Activated CD8-positive, alpha-beta T cell treated with anti-CD3 and anti-CD28 coated beads for 36 hours (primary cell): ENCODE results near the gene CNNM1. TPM values are rescaled to one million over a fixed set of nuclear protein-coding genes. Genes with fewer than 3 reads are reported as not detected.

Source experiments
- ATAC-seq: fragments of 200-7000 bp; cut with Tn5 transposase; one replicate; pipeline ENCODE4 v1.10.0; 2021; ENCODE audit warnings: mild to moderate bottlenecking, moderate library complexity
- CTCF ChIA-PET: fragments of 350-600 bp; sonication (Branson Sonifier 250); formaldehyde crosslinking; loops from one replicate; lab custom pipeline; 2021; ENCODE audit warnings: antibody characterized with exemption; lab: Charles Lee
- POLR2A ChIA-PET: fragments of 350-600 bp; sonication (Branson Sonifier 250); formaldehyde crosslinking; loops from one replicate; lab custom pipeline; 2021; ENCODE audit warnings: antibody characterized with exemption; lab: Charles Lee
- DNase-seq: peaks from one replicate; pipeline ENCODE4 v3.0.0-alpha.2; 2020
- H3K27ac Mint-ChIP-seq: one replicate; pipeline ENCODE4 v1.8.0; 2021; ENCODE audit warnings: mild to moderate bottlenecking, mixed read lengths
- H3K27me3 Mint-ChIP-seq: one replicate; pipeline ENCODE4 v1.8.0; 2021; ENCODE audit warnings: mixed read lengths
- H3K36me3 Mint-ChIP-seq: one replicate; pipeline ENCODE4 v1.8.0; 2021; ENCODE audit warnings: low read depth, mixed read lengths
- H3K4me1 Mint-ChIP-seq: one replicate; pipeline ENCODE4 v1.8.0; 2021; ENCODE audit warnings: low read depth, mixed read lengths
- H3K4me3 Mint-ChIP-seq: one replicate; pipeline ENCODE4 v1.8.0; 2021; ENCODE audit warnings: mild to moderate bottlenecking, moderate library complexity, mixed read lengths
- H3K9me3 Mint-ChIP-seq: one replicate; pipeline ENCODE4 v1.8.0; 2021; ENCODE audit warnings: mixed read lengths
- CTCF ChIP-seq: fragments of 200-600 bp; IDR thresholded peaks from one replicate; pipeline ENCODE4 v1.8.0; 2022; ENCODE audit warnings: antibody characterized with exemption, mild to moderate bottlenecking
- intact Hi-C: fragments of 100-400 bp; cut with micrococcal nuclease; formaldehyde crosslinking; loops from one replicate; pipeline ENCODE4 v1.10.0; 2022
- total RNA-seq, 2 experiments: library from RNA; stranded (reverse); gene quantifications; one replicate each; pipeline ENCODE4 v1.2.3, GENCODE V29; 2021

The CNNM1 gene
- total RNA-seq, 2 experiments from 2014 or later: 0.83 to 1.2 TPM

DNA sequence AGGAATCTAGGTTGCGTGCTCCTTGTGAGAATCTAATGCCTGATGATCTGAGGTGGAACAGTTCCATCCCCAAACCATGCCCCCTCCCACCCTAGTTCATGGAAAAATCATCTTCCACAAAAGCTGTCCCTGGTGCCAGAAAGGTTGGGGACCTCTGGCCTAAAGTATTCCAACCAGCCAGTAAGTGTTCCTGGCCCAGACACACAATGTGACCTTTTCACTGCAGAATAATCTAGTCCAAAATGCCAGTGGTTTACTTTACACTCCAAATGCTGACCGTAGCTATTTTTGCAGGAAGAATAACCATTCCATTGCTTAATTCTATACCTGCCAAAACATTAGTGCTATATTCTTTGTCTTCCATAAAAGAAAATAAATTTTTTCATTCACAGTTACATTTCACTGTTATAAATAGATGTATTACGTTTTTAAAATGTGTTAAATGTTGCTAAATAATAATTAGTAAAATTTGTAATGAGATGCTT, 10.4 kb downstream of the CNNM1 start:
- POLR2A ChIA-PET: no interaction called here
- no peak overlapping the region for H3K27ac Mint-ChIP-seq

GRCh38 chr10:99340650-99341049, 11.5 kb downstream of the CNNM1 start:
- Mint-ChIP-seq H3K4me1 (no peaks in the 10 kb centered on the region), H3K36me3 (no peaks in the 10 kb centered on the region), H3K9me3 (no peaks in the 10 kb centered on the region), H3K27ac (no peak overlapping the region), H3K4me3 (no peak overlapping the region), H3K27me3 (peaks cover 5% of the 10 kb centered on the region)
- POLR2A ChIA-PET: no interaction called here
- CTCF ChIA-PET: no interaction called here
- intact Hi-C loops: no loop called here
- TF ChIP-seq CTCF: no peak
- DNase-seq (no peak), ATAC-seq (no peak)

More for the DNA sequence above, 10.4 kb downstream of the CNNM1 start:
- H3K36me3 Mint-ChIP-seq: no peaks in the 10 kb centered on the region
- intact Hi-C loops: no loop called here
- ATAC-seq (no peak), DNase-seq (no peak)
- no peaks in the 10 kb centered on the region for H3K9me3 Mint-ChIP-seq
- TF ChIP-seq CTCF: no peak
- CTCF ChIA-PET: no interaction called here
- H3K27me3 Mint-ChIP-seq: peaks cover 5% of the 10 kb centered on the region
- H3K4me1 Mint-ChIP-seq: no peaks in the 10 kb centered on the region
- H3K4me3 Mint-ChIP-seq: no peak overlapping the region

DNA sequence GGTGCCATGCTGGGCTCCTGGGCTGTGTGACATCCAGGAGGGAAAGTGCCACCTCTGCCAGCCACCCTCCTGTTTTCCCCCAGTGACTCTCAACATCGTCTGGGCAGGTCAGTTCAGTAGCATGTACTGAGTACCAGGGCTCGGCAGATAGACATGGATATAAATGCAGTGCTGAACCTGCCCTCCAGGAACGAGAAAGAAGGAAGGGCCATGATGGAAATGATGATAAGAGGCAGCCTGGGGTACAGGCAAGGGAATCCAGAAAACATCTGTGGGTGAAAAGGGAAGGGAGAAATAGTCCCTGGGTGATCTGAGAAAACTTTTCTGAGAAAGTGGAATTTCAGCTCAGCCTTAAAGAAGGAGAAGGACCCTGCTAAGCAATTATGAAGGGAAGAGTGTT, 12.1 kb downstream of the CNNM1 start:
- DNase-seq: no peak
- no peak for TF ChIP-seq CTCF
- H3K4me3 Mint-ChIP-seq: no peak overlapping the region
- H3K4me1 Mint-ChIP-seq: no peaks in the 10 kb centered on the region
- CTCF ChIA-PET: no interaction called here
- H3K27ac Mint-ChIP-seq: no peak overlapping the region
- ATAC-seq: no peak
- intact Hi-C loops: no loop called here
- H3K27me3 Mint-ChIP-seq: peaks cover 4% of the 10 kb centered on the region
- POLR2A ChIA-PET: no interaction called here
- no peaks in the 10 kb centered on the region for H3K36me3 Mint-ChIP-seq
- H3K9me3 Mint-ChIP-seq: no peaks in the 10 kb centered on the region

- Mint-ChIP-seq H3K36me3 (no peaks in the 10 kb centered on the region), H3K27me3 (peaks cover 4% of the 10 kb centered on the region), H3K9me3 (no peaks in the 10 kb centered on the region), H3K27ac (no peak overlapping the region), H3K4me3 (no peak overlapping the region), H3K4me1 (no peaks in the 10 kb centered on the region)
- DNase-seq (no peak), ATAC-seq (no peak)
- CTCF ChIA-PET: no interaction called here
- TF ChIP-seq CTCF: no peak
- POLR2A ChIA-PET: no interaction called here
- intact Hi-C loops: no loop called here
These were observed 12.8 kb downstream of the CNNM1 start for GRCh38 chr10:99341860-99342490.

- CTCF ChIA-PET: no interaction called here
- H3K36me3 Mint-ChIP-seq: no peaks in the 10 kb centered on the region
These were observed 14.1 kb downstream of the CNNM1 start for GRCh38 chr10:99343262-99343661.

More at GRCh38 chr10:99343262-99343661, 14.1 kb downstream of the CNNM1 start:
- POLR2A ChIA-PET: no interaction called here
- no peaks in the 10 kb centered on the region for H3K9me3 Mint-ChIP-seq
- DNase-seq: no peak
- H3K27ac Mint-ChIP-seq: no peak overlapping the region
- no peak for TF ChIP-seq CTCF
- intact Hi-C loops: no loop called here
- ATAC-seq: no peak
- peaks cover 4% of the 10 kb centered on the region for H3K27me3 Mint-ChIP-seq
- no peaks in the 10 kb centered on the region for H3K4me1 Mint-ChIP-seq
- H3K4me3 Mint-ChIP-seq: no peak overlapping the region
